ENCODE measurements around the gene LYZ.
A peak's percentile ranks its signal among the peaks of the same experiment; 100 is the strongest.

The LYZ gene

GRCh38 chr12:69355363-69356028 lies 7.3 kb downstream of the LYZ start:
- no CpG with 5 or more reads among the region's 2 CpGs for WGBS (ENCODE audit: insufficient coverage)
- Histone ChIP-seq H3K36me3 (ENCODE audit: control insufficient read depth in 4 of 4, insufficient read depth in 4 of 4, low read length in 3 of 4) (no peaks in the 10 kb centered on the region), H3K27ac (ENCODE audit: insufficient read depth in 1 of 2, low read depth in 1 of 2, low read length in 2 of 2, poor library complexity in 1 of 2, severe bottlenecking in 2 of 2) (no peak overlapping the region), H3K4me1 (ENCODE audit: control extremely low read depth in 1 of 4, control insufficient read depth in 4 of 4, insufficient read depth in 4 of 4, low read length in 3 of 4) (peaks cover 1 to 10% (median 3%) of the 10 kb centered on the region in 4 experiments), H3K9me3 (ENCODE audit: control extremely low read depth in 1 of 5, control insufficient read depth in 4 of 5, insufficient read depth in 2 of 5, low read depth in 1 of 5, low read length in 4 of 5) (no peaks in the 10 kb centered on the region), H3K4me3 (ENCODE audit: control insufficient read depth in 1 of 7, extremely low read depth in 1 of 7, insufficient read depth in 4 of 7, low read depth in 2 of 7, low read length in 6 of 7) (no peak overlapping the region), H3K27me3 (replicated peaks in 2 of 5; ENCODE audit: control insufficient read depth in 4 of 5, insufficient read depth in 5 of 5, low read length in 4 of 5) (no peaks in the 10 kb centered on the region)
- CTCF ChIA-PET, result no interaction called here
- DNase-seq, result no peak
- POLR2A ChIA-PET, result no interaction called here

GRCh38 chr12:69359531-69360347 lies 11.6 kb downstream of the LYZ start, which contains the start of gene YEATS4:
Gene YEATS4, plus strand, starts transcription at chr12:69359743. Its CDS starts 230 bp downstream, at chr12:69359973.
- H3K27ac ChIP-seq (ENCODE audit: insufficient read depth in 1 of 2, low read depth in 1 of 2, low read length in 2 of 2, poor library complexity in 1 of 2, severe bottlenecking in 2 of 2), result peak within 1 kb of the TSS; percentile 86 to 93
- WGBS (ENCODE audit: insufficient coverage), result 0% methylated on average over 69 of the region's 70 CpGs
- H3K36me3 ChIP-seq (ENCODE audit: control insufficient read depth in 4 of 4, insufficient read depth in 4 of 4, low read length in 3 of 4), result peaks cover 2 to 14% (median 8%) of the 10 kb centered on the region in 4 experiments
- H3K4me1 ChIP-seq (ENCODE audit: control extremely low read depth in 1 of 4, control insufficient read depth in 4 of 4, insufficient read depth in 4 of 4, low read length in 3 of 4), result peaks cover 1 to 15% (median 8%) of the 10 kb centered on the region in 4 experiments
- H3K9me3 ChIP-seq (ENCODE audit: control extremely low read depth in 1 of 5, control insufficient read depth in 4 of 5, insufficient read depth in 2 of 5, low read depth in 1 of 5, low read length in 4 of 5), result no peaks in the 10 kb centered on the region
- H3K4me3 ChIP-seq (ENCODE audit: control insufficient read depth in 1 of 7, extremely low read depth in 1 of 7, insufficient read depth in 4 of 7, low read depth in 2 of 7, low read length in 6 of 7), result peak within 1 kb of the TSS; percentile 80 to 95 (median 93)
- CTCF ChIA-PET, result interaction anchor here (1.5 to 2.7 kb wide), 3 partner anchors 11 to 68 kb away, joined by 3 to 19 read pairs (median 14); partner anchors contain the start of gene LYZ
- peak; percentile 87 to 94 (median 94) for DNase-seq
- H3K27me3 ChIP-seq (replicated peaks in 2 of 5; ENCODE audit: control insufficient read depth in 4 of 5, insufficient read depth in 5 of 5, low read length in 4 of 5), result no peaks in the 10 kb centered on the region
- POLR2A ChIA-PET, result no interaction called here

- no peak for DNase-seq
- Histone ChIP-seq H3K27me3 (replicated peaks in 2 of 5; ENCODE audit: control insufficient read depth in 4 of 5, insufficient read depth in 5 of 5, low read length in 4 of 5) (no peaks in the 10 kb centered on the region), H3K4me3 (ENCODE audit: control insufficient read depth in 1 of 7, extremely low read depth in 1 of 7, insufficient read depth in 4 of 7, low read depth in 2 of 7, low read length in 6 of 7) (peak overlapping the region; percentile 80 to 95 (median 93)), H3K4me1 (ENCODE audit: control extremely low read depth in 1 of 4, control insufficient read depth in 4 of 4, insufficient read depth in 4 of 4, low read length in 3 of 4) (peaks cover 1 to 15% (median 8%) of the 10 kb centered on the region in 4 experiments), H3K36me3 (ENCODE audit: control insufficient read depth in 4 of 4, insufficient read depth in 4 of 4, low read length in 3 of 4) (peaks cover 2 to 14% (median 8%) of the 10 kb centered on the region in 4 experiments), H3K27ac (ENCODE audit: insufficient read depth in 1 of 2, low read depth in 1 of 2, low read length in 2 of 2, poor library complexity in 1 of 2, severe bottlenecking in 2 of 2) (peak overlapping the region; percentile 86 to 93), H3K9me3 (ENCODE audit: control extremely low read depth in 1 of 5, control insufficient read depth in 4 of 5, insufficient read depth in 2 of 5, low read depth in 1 of 5, low read length in 4 of 5) (no peaks in the 10 kb centered on the region)
- ChIA-PET CTCF (interaction anchor here (1.5 kb wide), 1 partner anchor 28 kb away, joined by 3 read pairs; no protein-coding TSS in a partner anchor), POLR2A (no interaction called here)
- 4% methylated on average over 9 of the region's 10 CpGs for WGBS (ENCODE audit: insufficient coverage)
Observed at GRCh38 chr12:69360348-69360672, 12.1 kb downstream of the LYZ start.

GRCh38 chr12:69366796-69367195 lies 18.6 kb downstream of the LYZ start:
- no peak overlapping the region for H3K27ac ChIP-seq (ENCODE audit: insufficient read depth in 1 of 2, low read depth in 1 of 2, low read length in 2 of 2, poor library complexity in 1 of 2, severe bottlenecking in 2 of 2)
- no peaks in the 10 kb centered on the region for H3K27me3 ChIP-seq (replicated peaks in 2 of 5; ENCODE audit: control insufficient read depth in 4 of 5, insufficient read depth in 5 of 5, low read length in 4 of 5)
- no peak for DNase-seq
- H3K36me3 ChIP-seq (ENCODE audit: control insufficient read depth in 4 of 4, insufficient read depth in 4 of 4, low read length in 3 of 4), result peaks cover 17 to 59% (median 38%) of the 10 kb centered on the region in 4 experiments
- ChIA-PET CTCF (interaction anchor here (1.0 to 1.2 kb wide), 2 partner anchors 10 to 204 kb away, joined by 3 to 6 read pairs; no protein-coding TSS in a partner anchor), POLR2A (no interaction called here)
- H3K9me3 ChIP-seq (ENCODE audit: control extremely low read depth in 1 of 5, control insufficient read depth in 4 of 5, insufficient read depth in 2 of 5, low read depth in 1 of 5, low read length in 4 of 5), result no peaks in the 10 kb centered on the region
- 100% methylated on average over 1 of the region's 5 CpGs for WGBS (ENCODE audit: insufficient coverage)
- H3K4me1 ChIP-seq (ENCODE audit: control extremely low read depth in 1 of 4, control insufficient read depth in 4 of 4, insufficient read depth in 4 of 4, low read length in 3 of 4), result no peaks in the 10 kb centered on the region
- H3K4me3 ChIP-seq (ENCODE audit: control insufficient read depth in 1 of 7, extremely low read depth in 1 of 7, insufficient read depth in 4 of 7, low read depth in 2 of 7, low read length in 6 of 7), result no peak overlapping the region

GRCh38 chr12:69368171-69368570 lies 20.0 kb downstream of the LYZ start:
- no CpG with 5 or more reads among the region's 1 CpG for WGBS (ENCODE audit: insufficient coverage)
- CTCF ChIA-PET, result interaction anchor here (1.3 kb wide), 1 partner anchor 203 kb away, joined by 3 read pairs; no protein-coding TSS in a partner anchor
- Histone ChIP-seq H3K27ac (ENCODE audit: insufficient read depth in 1 of 2, low read depth in 1 of 2, low read length in 2 of 2, poor library complexity in 1 of 2, severe bottlenecking in 2 of 2) (no peak overlapping the region), H3K4me3 (ENCODE audit: control insufficient read depth in 1 of 7, extremely low read depth in 1 of 7, insufficient read depth in 4 of 7, low read depth in 2 of 7, low read length in 6 of 7) (no peak overlapping the region), H3K9me3 (ENCODE audit: control extremely low read depth in 1 of 5, control insufficient read depth in 4 of 5, insufficient read depth in 2 of 5, low read depth in 1 of 5, low read length in 4 of 5) (peaks cover 0 to 4% (median 0%) of the 10 kb centered on the region in 5 experiments), H3K36me3 (ENCODE audit: control insufficient read depth in 4 of 4, insufficient read depth in 4 of 4, low read length in 3 of 4) (peaks cover 25 to 60% (median 44%) of the 10 kb centered on the region in 4 experiments), H3K27me3 (replicated peaks in 2 of 5; ENCODE audit: control insufficient read depth in 4 of 5, insufficient read depth in 5 of 5, low read length in 4 of 5) (no peaks in the 10 kb centered on the region), H3K4me1 (ENCODE audit: control extremely low read depth in 1 of 4, control insufficient read depth in 4 of 4, insufficient read depth in 4 of 4, low read length in 3 of 4) (no peaks in the 10 kb centered on the region)
- DNase-seq, result no peak
- POLR2A ChIA-PET, result interaction anchor here (0.8 kb wide), 1 partner anchor 185 kb away, joined by 3 read pairs; no protein-coding TSS in a partner anchor

- Histone ChIP-seq H3K4me3 (ENCODE audit: control insufficient read depth in 1 of 7, extremely low read depth in 1 of 7, insufficient read depth in 4 of 7, low read depth in 2 of 7, low read length in 6 of 7) (no peak overlapping the region), H3K4me1 (ENCODE audit: control extremely low read depth in 1 of 4, control insufficient read depth in 4 of 4, insufficient read depth in 4 of 4, low read length in 3 of 4) (no peaks in the 10 kb centered on the region), H3K9me3 (ENCODE audit: control extremely low read depth in 1 of 5, control insufficient read depth in 4 of 5, insufficient read depth in 2 of 5, low read depth in 1 of 5, low read length in 4 of 5) (no peaks in the 10 kb centered on the region), H3K27me3 (replicated peaks in 2 of 5; ENCODE audit: control insufficient read depth in 4 of 5, insufficient read depth in 5 of 5, low read length in 4 of 5) (no peaks in the 10 kb centered on the region), H3K36me3 (ENCODE audit: control insufficient read depth in 4 of 4, insufficient read depth in 4 of 4, low read length in 3 of 4) (peaks cover 7 to 32% (median 24%) of the 10 kb centered on the region in 4 experiments), H3K27ac (ENCODE audit: insufficient read depth in 1 of 2, low read depth in 1 of 2, low read length in 2 of 2, poor library complexity in 1 of 2, severe bottlenecking in 2 of 2) (no peak overlapping the region)
- CTCF ChIA-PET, result interaction anchor here (1.5 kb wide), 2 partner anchors 11 to 19 kb away, joined by 4 read pairs; no protein-coding TSS in a partner anchor
- POLR2A ChIA-PET, result no interaction called here
- WGBS (ENCODE audit: insufficient coverage), result 100% methylated on average over 1 of the region's 1 CpG
- DNase-seq, result no peak
Observed at GRCh38 chr12:69383074-69383473, 34.9 kb downstream of the LYZ start.

Measured in common myeloid progenitor, CD34-positive (primary cell).